Measurements from ENCODE around the gene PSG2.
A peak's percentile ranks its signal among the peaks of the same experiment; 100 is the strongest.
"Not testable (repeated sequence)": the region's sequence is repeated elsewhere in the genome, so short reads cannot be mapped to it uniquely, and the experiment has no call there.

Gene PSG2

DNA sequence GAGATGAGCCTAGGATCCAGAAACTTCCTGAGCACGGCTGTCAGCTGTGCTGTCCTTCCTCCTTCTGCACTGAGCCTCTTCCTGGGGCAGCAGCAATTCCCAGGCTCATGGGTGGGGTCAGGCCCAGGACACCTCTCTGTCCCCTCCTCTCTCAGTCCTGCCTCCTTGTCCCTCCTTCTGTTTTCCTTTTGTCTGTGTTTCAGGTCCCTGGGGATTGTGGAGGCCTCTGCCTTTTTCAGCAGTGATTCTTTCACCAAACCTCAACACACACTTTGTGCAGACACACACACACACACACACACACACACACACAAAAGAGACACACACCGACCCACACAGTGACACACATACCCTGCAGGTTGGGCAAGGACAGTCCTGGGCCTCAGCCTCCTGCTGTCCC, at the start of gene PSG2:
Gene PSG2 (minus strand): TSS at position 101 of the 400 bp plus-strand sequence. CDS start 132 bp downstream, outside the sequence.
- not testable (repeated sequence) for DNase-seq

- not testable (repeated sequence) for DNase-seq
Observed at GRCh38 chr19:43131281-43131842, 48.9 kb upstream of the PSG2 start.

DNA sequence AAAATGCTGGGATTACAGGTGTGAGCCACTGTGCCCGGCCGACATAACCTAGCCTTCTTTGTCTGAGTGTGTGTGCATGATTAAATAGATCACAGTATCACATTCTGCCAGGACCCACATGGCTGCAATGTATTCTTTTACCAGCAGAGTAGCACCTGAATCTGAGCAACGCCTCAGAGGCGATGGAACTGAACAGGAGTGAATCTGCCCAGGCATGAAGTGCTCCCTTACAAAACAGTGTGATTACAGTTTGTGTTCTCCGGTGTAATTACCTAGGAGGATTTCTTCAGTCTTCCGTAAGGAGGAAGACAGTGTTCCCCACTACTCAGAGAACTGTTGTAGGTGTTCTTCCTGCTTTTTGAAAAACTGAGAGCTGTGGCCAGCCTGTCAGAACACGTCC, 46.7 kb upstream of the PSG2 start:
- not testable (repeated sequence) for DNase-seq

- not testable (repeated sequence) for DNase-seq
Observed at GRCh38 chr19:43127336-43127735, 44.8 kb upstream of the PSG2 start.

DNA sequence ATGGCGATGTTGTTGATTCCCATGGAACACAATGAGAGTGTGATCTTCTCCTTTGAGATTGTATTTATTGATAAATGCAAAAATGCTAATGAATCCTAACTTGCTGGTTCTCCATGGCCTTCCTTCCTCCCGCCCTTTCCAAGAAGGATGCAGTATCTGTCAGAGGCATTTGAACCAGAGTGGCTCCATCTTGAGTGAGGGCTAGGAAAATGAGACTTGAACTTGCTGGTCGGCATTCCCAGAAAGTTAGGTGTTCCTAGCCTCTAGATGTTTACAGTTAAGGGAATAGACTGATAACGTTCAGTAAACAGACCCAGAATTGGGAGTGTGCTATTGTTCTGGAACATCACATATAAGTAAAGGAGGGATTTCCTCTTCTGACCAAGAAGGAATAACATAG, 44.2 kb upstream of the PSG2 start:
- no peak for DNase-seq

DNA sequence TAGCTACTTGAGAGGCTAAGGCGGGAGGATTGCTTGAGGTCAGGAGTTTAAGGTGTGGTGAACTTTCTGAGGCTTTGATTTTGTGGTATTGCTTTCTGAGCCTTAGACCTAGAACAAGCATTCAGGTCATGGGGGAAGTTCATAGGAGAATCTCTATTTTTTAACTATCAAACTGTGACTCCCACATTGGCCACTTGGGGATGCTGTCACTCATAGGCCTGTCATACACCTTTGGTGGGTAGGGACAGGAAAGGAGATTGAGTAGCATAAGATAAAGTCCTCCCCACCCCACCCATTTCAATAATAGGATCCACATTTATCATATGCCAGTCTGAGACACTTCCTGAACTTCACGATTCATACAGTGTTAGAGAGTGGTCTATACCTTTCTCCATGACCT, 41.9 kb upstream of the PSG2 start:
- DNase-seq: no peak

GRCh38 chr19:43120433-43121026, 38.0 kb upstream of the PSG2 start:
- not testable (repeated sequence) for DNase-seq

DNA sequence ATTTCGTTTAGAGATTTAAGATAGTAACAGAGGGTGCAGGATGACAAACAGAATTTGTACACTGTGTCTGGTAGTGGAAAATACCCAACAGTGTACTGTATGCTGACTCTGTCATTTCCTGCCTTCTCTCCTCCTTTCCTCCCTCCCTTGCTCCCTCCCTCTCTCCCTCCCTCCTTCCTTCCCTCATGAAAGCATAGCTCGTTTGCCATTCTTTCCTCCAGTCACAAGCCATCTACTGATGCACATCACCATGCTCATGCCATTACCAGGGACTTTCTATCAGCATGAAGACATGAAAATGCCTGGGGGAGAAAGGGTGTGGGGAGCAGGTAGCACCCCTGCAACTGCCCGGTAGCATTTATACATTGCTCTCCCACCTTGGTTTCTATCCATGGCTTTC, 37.0 kb upstream of the PSG2 start:
- not testable (repeated sequence) for DNase-seq

DNA sequence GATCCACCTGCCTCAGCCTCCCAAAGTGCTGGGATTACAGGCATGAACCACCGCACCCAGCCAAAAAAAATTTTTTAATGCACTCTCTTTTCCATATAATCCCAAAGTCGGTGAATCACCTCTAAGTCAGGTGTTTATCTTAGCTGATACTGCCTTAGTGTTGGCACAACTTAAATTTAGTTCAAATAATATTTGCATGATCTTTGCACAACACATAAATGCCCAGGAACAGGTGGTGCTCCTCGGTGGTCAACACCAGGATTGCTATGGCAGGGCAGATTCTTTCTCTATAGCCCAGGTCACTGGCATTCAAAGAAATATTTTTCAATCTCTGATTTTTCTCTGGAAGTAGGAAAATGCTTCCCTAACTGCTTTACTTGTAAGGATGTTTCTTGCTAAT, 33.9 kb upstream of the PSG2 start:
- DNase-seq: not testable (repeated sequence)

- DNase-seq: not testable (repeated sequence)
Observed at GRCh38 chr19:43115548-43115947, 33.0 kb upstream of the PSG2 start.

GRCh38 chr19:43115064-43115463, 32.6 kb upstream of the PSG2 start:
- DNase-seq: not testable (repeated sequence)

- not testable (repeated sequence) for DNase-seq
Observed at GRCh38 chr19:43114626-43115025, 32.1 kb upstream of the PSG2 start.

DNA sequence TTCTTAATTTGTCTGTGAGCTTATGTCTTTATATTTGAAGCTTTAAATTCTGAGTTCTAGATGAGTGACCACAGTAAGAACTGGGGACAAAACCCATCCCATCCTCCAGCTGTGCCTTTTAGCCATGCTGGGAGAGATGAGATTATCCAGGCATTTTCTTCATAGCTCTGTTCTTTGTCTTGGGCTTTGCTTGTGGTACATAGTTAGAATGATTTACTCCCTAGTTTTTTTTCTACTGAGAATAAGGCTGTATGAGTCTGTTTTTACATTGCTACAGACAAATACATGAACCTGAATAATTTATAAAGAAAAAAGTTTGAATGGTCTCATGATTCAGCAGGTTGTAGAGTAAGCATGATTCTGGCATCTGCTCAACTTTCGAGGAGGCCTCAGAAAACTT, 24.9 kb upstream of the PSG2 start:
- DNase-seq: not testable (repeated sequence)

- DNase-seq: no peak
Observed at GRCh38 chr19:43105496-43105895, 23.0 kb upstream of the PSG2 start.

- not testable (repeated sequence) for DNase-seq
Observed at GRCh38 chr19:43104215-43104850, 21.8 kb upstream of the PSG2 start.

DNA sequence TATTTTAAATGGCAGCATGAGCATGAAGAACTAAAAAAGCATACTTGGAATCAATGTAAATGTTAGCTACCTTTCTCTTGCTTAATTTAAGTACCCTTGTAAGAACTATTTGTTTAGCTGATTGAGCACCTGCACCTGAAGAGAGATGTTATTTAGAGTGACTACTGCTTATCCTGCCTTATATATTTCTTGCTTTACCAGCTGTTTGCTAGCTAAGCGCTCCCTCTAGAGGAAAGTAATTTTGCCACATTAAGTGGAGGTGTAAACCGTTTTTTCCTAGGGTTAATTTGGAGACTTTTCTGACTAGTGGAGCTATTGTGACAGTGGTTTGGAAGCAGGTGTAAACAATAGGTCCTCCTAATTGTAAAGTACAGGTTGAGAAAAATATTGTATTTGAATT, 19.4 kb upstream of the PSG2 start:
- no peak for DNase-seq

DNA sequence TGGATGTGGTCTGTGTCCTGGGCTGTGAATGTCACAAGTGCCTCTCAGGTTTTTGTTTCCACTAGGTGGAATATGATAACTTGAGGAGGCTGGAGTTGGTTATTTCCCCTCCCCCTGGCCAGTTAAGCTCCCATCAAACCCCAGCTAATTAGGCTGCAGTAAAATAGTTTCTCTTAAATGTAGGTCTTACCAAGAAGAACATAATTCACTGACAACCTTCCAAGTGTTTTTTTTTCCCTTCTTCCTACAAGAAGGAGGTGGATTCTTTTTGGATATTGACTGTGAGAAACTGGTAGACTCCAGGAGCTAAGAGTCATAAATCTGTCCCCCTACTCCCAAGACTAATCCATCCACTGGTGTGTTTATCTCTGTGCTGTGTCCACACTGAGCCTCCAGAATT, 15.9 kb upstream of the PSG2 start:
- DNase-seq: not testable (repeated sequence)

DNA sequence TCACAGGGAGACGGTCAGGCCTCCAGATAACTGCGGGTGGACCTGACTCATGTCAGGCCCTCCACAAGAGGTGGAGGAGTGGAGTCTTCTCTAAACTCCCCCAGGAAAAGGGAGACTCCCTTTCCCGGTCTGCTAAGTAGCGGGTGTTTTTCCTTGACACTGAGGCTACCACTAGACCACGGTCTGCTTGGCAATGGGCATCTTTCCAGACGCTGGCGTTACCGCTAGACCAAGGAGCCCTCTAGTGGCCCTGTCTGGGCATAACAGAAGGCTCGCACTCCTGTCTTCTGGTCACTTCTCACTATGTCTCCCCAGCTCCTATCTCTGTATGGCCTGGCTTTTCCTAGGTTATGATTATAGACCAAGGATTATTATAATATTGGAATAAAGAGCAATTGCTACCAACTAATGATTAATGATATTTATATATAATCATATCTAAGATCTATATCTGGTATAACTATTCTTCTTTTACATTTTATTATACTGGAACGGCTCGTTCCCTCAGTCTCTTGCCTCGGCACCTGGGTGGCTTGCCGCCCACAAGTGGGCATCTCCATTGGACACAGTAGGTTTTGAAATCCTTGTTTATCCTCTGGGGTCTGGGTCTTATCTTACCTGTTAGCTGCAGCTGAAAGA, 5.3 kb upstream of the PSG2 start:
- DNase-seq: peak; percentile 28

DNA sequence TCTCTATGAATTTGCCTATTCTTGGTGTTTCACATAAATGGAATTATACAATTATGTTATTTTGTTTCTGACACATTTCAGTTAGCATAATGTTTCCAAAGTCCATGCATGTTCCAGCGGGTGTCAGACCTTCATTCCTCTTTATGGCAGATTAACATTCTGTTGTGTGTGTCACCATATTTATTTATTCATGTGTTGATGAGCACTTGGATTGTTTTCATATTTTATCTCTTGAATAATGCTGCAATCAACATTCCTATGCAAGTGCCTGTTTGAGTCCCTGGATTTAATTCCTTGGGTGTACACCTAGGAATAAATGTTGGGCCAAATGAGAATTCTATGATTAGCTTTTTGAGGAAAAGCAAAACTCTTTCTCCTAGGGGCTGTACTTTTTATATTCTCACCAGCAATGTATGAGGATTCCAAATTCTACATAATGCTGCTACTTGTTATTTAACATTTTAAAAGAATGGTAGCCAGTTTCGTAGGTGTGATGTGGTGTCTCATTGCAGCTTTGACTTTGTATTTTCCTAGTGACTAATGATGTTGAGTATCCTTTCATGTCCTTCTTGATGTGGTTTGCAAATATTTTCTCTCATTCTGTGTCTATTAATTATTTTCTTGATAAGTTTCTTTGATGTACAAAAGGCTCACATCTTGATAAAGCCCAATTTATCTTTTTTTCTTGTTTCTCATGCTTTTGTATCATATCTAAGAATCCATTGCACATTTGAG, 3.5 kb upstream of the PSG2 start:
- DNase-seq: not testable (repeated sequence)

- not testable (repeated sequence) for DNase-seq
Observed at GRCh38 chr19:43084196-43084832, 1.8 kb upstream of the PSG2 start.

GRCh38 chr19:43083721-43084120, 1.2 kb upstream of the PSG2 start:
- DNase-seq: not testable (repeated sequence)

GRCh38 chr19:43078311-43078710, 4.2 kb downstream of the PSG2 start:
- no peak for DNase-seq

- not testable (repeated sequence) for DNase-seq
Observed at GRCh38 chr19:43077881-43078280, 4.6 kb downstream of the PSG2 start.
